Measurements from ENCODE around the gene SPEF2.

SPEF2 gene

DNA sequence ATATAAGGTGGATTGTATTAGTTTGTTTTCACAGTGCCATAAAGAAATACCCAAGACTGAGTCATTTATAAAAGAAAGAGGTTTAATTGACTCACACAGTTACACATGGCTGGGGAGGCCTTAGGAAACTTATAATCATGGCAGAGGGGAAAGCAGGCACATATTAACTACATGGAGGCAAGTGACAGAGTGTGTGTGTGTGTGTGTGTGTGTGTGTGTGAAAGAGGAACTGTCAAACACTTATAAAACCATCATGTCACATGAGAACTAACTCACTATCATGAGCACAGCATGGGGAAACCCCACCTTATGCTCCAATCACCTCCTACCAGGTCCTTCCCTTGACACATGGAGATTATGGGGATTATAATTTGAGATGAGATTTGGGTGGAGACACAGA lies 118.6 kb downstream of the SPEF2 start:
- no peak for DNase-seq (ENCODE audit: low read depth)

- DNase-seq (ENCODE audit: low read depth) = no peak
Measured at GRCh38 chr5:35741126-35741716, 123.6 kb downstream of the SPEF2 start.

- DNase-seq (ENCODE audit: low read depth) = no peak
Measured at GRCh38 chr5:35741971-35742370, 124.3 kb downstream of the SPEF2 start.

- no peak for DNase-seq (ENCODE audit: low read depth)
Measured at GRCh38 chr5:35743644-35744043, 126.0 kb downstream of the SPEF2 start.

GRCh38 chr5:35745193-35745592 lies 127.5 kb downstream of the SPEF2 start:
- DNase-seq (ENCODE audit: low read depth) = no peak

GRCh38 chr5:35745660-35746059 lies 128.0 kb downstream of the SPEF2 start:
- DNase-seq (ENCODE audit: low read depth) = no peak

DNA sequence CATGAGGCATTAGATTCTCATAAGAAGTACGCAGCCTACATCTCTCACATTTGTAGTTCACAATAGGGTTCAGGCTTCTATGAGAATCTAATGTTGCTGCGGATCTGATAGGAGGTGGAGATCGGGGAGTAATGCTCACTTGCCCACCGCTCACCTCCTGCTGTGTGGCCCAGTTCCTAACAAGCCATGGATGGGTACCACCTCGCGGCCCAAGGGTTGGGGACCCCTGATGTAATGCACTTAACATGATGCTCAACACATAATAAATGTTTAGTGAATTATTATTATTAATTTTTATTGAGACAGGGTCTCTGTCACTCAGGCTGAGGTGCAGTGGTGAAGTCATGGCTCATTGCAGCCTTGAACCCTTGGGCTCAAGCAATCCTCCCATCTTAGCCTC lies 134.3 kb downstream of the SPEF2 start:
- DNase-seq (ENCODE audit: low read depth) = no peak

DNA sequence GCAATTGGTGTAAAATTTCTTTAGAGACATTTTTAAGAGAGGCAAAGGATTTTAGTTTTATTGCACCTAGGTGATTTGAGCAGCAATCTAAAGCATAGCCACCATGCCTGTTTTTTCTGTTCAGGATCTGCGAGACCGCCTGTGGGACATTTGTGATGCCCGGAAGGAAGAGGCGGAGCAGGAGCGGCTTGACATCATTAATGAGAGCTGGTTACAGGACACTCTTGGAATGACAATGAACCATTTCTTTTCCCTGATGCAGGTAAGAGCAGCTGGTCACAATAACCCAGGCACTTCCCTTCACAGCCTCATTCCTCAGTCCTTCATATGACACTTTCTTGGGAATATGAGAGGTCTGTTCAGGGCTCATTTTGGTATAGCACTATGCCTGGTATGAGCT lies 135.8 kb downstream of the SPEF2 start:
- no peak for DNase-seq (ENCODE audit: low read depth)

- no peak for DNase-seq (ENCODE audit: low read depth)
Measured at GRCh38 chr5:35754481-35754880, 136.8 kb downstream of the SPEF2 start.

DNA sequence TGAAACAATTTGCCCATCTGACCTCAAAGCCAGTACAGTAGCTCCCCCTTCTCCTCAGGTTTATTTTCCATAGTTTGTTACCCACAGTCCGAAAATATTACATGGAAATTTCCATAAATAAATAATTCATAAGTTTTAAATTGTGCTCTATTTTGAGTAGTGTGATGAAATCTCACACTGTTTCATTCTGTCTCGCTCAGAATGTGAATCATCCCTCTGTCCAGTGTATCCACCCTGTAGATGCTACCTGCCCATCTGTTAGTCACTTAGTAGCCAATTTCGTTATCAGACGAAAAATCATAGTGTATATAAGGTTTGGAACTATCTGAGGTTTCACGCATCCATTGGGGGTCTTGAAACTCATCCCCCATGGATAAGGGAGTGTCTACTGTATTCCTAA lies 138.3 kb downstream of the SPEF2 start:
- DNase-seq (ENCODE audit: low read depth) = no peak

DNA sequence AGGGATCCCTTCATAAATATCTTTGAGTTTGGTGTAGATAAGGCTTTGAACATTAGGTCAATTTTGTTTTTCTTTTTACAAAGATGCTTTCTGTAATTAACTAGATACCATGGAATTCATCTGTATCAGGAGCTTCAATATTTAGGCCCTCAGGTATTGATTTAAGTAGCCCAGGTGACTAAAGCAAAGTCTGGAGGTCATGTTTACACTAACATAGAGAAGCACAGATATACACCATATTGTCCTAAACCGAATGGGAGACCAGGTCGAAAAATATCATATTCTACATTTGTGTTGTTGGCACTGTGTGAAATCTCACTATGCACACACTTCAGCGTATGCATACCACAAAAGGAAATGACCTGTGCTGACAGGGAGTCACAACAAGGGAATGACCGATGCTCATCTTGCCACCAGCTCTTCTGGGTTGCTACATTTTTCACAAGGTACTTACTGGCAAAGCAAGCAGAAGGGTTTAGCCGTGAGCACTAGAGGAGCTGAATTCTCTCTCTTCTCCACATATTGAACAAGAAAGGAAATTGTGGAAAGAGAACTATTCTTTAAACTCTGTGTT lies 140.6 kb downstream of the SPEF2 start:
- DNase-seq (ENCODE audit: low read depth) = no peak

- no peak for DNase-seq (ENCODE audit: low read depth)
Measured at GRCh38 chr5:35761541-35761940, 143.9 kb downstream of the SPEF2 start.

DNA sequence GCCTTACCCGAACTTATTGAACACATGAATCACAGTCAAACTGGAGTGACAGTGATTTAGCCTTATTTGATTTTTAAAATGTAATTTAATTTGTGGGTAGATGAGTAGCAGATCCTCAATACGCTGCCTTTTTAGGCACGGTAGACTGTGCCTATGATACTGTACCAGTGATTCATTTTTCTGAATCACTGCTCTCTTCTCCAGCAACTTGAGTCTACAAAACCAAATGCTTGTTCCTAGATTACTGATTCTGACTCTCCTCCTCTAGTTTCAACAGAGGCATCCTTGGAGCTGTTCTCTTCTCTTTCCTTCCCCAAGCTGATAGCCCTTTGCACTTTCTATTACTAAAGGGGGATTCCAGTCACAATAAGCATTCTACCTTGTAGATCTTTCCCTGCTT lies 144.7 kb downstream of the SPEF2 start:
- DNase-seq (ENCODE audit: low read depth) = no peak

- no peak for DNase-seq (ENCODE audit: low read depth)
Measured at GRCh38 chr5:35765921-35766320, 148.3 kb downstream of the SPEF2 start.

DNA sequence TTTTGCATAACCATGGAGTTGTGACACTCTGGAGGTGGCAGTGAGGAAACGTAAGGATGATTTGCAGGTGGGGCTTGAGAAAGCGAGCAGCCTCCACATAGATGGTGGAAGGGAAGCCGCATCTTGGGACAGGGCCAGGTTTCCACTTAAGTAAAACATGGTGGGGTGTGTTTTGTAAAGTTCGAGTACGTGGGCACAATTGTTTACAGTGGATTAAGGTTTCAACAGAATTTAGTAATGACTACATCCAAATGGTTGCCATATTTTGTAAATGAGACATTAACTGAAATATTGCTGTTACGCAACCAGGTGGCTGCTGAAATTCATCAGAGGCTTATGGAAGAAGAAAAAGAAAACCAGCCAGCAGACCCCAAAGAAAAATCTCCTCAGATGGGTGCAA lies 153.6 kb downstream of the SPEF2 start:
- DNase-seq (ENCODE audit: low read depth) = peak; percentile 76

DNA sequence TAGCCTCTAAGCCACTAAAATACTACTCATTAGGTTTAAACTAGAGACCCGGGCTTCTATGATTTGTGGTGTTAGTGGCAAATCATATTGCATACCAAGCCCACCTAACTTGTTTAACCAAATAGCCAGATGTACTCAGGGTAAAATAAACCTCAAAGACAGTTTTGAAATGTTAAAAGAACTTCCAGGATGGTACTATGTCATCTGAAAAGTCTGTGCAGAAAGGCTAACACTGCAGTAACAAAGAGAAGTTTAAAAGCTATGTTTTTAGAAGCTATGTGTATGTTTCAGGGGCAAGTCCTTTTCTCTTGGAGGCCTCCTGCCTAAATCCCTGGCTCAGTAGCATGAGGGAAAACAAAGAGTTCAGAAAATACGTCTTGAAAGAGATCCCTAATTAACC lies 154.2 kb downstream of the SPEF2 start:
- no peak for DNase-seq (ENCODE audit: low read depth)

DNA sequence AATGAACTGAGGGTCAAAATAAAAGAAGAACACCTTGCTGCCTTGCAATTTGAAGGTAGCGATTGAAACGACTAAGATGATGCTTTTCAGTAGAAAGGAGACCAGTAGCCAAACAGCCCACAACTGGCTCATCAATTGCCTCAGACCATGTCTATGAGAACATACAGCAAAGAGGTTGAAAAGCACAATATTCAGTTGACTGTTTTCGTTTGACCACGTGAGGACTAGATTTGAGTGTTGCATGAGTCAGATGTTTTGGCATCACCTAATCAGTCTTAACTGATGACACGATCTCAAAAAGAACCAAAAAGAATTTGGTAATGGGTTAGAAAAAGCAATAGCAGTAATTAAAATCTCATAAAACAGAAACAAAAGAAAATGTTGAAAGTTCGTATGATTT lies 156.3 kb downstream of the SPEF2 start:
- DNase-seq (ENCODE audit: low read depth) = no peak

DNA sequence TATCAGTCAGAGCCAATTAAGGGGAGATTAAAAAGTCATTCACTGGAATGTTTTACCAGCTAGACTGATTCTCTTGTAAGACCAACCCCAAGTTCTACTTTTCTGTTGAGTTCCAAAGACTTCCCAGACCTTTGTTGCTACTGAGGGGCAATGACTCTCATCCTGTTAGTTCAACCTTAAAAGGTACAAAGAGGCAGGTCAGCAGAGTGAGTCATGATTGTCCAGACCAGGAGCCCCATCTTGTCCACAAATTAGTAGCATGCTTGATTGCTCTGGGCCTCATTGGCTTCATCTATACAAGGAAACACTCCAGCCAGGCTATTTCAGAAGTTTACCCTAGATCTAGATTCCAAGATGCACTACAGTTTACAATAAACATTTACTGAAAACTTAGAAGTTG lies 159.1 kb downstream of the SPEF2 start:
- DNase-seq (ENCODE audit: low read depth) = no peak

DNA sequence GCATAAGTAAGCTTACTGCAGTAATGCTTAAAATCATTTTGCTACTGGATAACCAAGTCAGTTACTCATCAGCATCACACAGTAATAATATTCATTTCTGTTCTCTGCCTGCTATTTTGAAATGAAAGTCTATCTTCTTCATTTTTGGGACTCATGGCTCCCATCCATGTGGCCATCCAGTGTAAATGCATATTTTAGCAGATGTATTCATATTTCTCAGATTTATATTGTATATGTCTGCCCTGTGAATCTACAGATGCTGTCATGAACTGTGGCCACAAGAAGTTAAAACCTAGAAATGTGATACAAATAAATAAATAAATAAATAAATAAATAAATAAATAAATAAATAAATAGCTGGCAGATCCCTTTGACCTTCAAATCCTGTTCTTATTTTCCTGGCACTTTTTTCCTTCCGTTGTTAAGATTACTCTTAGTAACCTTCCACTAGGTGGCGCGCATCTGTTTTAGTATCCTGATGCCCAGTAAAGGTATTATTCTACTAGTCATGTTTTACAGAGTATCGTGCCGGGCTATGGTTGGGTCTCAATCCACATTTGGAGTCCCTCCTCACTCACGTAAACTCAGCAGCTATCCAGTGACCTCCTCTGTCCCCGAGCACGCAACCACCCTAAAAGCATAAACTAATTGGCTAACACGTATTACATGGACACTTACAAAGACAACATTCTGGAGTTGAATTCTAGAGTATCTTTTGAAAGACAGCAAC lies 159.9 kb downstream of the SPEF2 start:
- peak; percentile 60 for DNase-seq (ENCODE audit: low read depth)

DNA sequence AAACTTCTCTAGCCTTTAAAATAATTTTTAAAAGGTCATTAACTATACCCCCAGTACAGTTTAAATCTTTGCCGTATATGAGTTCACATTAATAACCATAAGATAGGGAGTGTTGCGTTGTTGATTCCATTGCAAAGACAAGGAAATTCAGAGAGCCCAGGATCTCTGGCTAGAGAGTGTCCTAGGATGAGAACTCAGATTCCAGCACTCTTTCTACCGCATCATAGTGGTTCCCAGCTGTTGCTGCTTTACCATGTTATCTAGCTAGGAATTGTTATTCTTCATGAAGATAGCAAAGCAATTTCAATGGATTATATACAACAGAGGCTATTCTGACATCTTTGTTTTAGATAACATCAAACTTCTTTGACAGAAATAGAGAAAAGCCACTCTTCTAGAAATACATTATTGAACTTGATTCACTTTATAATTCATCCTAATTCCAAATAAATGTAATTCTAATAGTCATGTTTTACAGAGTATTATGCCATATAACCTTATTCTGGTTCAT lies 160.7 kb downstream of the SPEF2 start:
- no peak for DNase-seq (ENCODE audit: low read depth)

GRCh38 chr5:35780236-35780635 lies 162.6 kb downstream of the SPEF2 start:
- DNase-seq (ENCODE audit: low read depth) = no peak

DNA sequence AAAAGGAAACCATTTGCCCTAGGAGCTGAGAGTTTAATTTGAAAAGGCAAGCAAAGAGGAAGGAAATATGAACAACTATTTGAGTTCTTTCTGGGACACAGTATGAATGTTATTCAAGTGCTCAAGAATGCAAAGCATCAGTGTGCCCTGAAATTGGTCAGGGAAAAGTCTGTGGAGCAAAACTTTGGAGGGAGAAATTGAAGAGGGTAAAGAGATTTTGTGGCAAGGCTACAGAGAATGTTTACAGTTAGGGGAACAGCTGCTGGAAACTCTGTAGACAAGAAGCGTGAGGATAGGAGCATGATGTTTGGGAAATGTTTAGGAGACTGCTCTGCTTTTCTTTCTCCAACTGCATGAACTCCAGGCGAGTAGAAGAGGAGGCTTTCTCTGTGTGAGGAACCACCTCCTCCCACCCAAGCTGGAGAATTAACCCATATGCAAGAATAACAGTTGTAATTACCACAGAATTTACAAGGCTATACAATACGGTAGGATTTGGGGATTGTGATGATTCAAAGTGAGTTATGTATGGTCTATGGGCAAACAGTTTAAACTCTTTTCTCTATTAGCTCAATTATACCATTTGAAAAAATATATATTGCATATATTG lies 163.6 kb downstream of the SPEF2 start:
- no peak for DNase-seq (ENCODE audit: low read depth)

- no peak for DNase-seq (ENCODE audit: low read depth)
Measured at GRCh38 chr5:35783551-35783950, 165.9 kb downstream of the SPEF2 start.

All from non-pigmented ciliary epithelial cell (primary cell).